Stimulated activated CD4-positive, alpha-beta T cell treated with anti-CD3 and anti-CD28 coated beads, Interleukin-1b, Interleukin-23, amount 100 ng/mL, for 4 hours (primary cell): ENCODE data around the gene TPRG1L.

Experiments
- DNase-seq, 2 donors: peaks; one replicate each; pipeline ENCODE4 v3.0.0-alpha.2; 2020; ENCODE audit warnings: low read depth in 2 of 2

Gene TPRG1L

GRCh38 chr1:3645247-3645646 is 20.4 kb downstream of the TPRG1L start:
- DNase-seq: no peak

GRCh38 chr1:3645666-3646355 is 21.0 kb downstream of the TPRG1L start:
- no peak for DNase-seq

- no peak for DNase-seq
These were observed 21.8 kb downstream of the TPRG1L start for GRCh38 chr1:3646596-3646995.

GRCh38 chr1:3649342-3650247 is 24.8 kb downstream of the TPRG1L start, which contains the start of gene WRAP73:
Gene WRAP73, minus strand, starts transcription at chr1:3650103. Its CDS starts 104 bp downstream, at chr1:3649999.
- DNase-seq: peak; percentile 83

- no peak for DNase-seq
These were observed 25.6 kb downstream of the TPRG1L start for GRCh38 chr1:3650248-3651025.

- peak in 1 of 2 donors; percentile 15 for DNase-seq
These were observed 26.5 kb downstream of the TPRG1L start for GRCh38 chr1:3651026-3651929.

- DNase-seq: no peak
These were observed 27.2 kb downstream of the TPRG1L start, which contains the start of gene TP73 for GRCh38 chr1:3651930-3652547. Gene TP73, plus strand, starts transcription at chr1:3652516. Its CDS starts 29,850 bp downstream, at chr1:3682366.

GRCh38 chr1:3652548-3653285 is 27.9 kb downstream of the TPRG1L start:
- no peak for DNase-seq

- no peak for DNase-seq
These were observed 28.4 kb downstream of the TPRG1L start for GRCh38 chr1:3653286-3653618.

GRCh38 chr1:3654549-3655281 is 29.9 kb downstream of the TPRG1L start:
- DNase-seq: no peak

GRCh38 chr1:3656450-3657095 is 31.8 kb downstream of the TPRG1L start:
- no peak for DNase-seq

- DNase-seq: no peak
These were observed 32.3 kb downstream of the TPRG1L start for GRCh38 chr1:3657096-3657475.

GRCh38 chr1:3657578-3658230 is 32.9 kb downstream of the TPRG1L start:
- DNase-seq: no peak

- DNase-seq: no peak
These were observed 33.4 kb downstream of the TPRG1L start for GRCh38 chr1:3658231-3658615.

GRCh38 chr1:3659093-3659492 is 34.3 kb downstream of the TPRG1L start:
- no peak for DNase-seq

GRCh38 chr1:3660704-3661103 is 35.9 kb downstream of the TPRG1L start:
- DNase-seq: no peak

GRCh38 chr1:3661631-3662030 is 36.8 kb downstream of the TPRG1L start:
- no peak for DNase-seq

GRCh38 chr1:3662080-3662671 is 37.4 kb downstream of the TPRG1L start:
- no peak for DNase-seq
